BJ (cell line): Measurements from ENCODE around the gene ANGPTL2. TPM values are rescaled to one million over a fixed set of nuclear protein-coding genes. Genes with fewer than 3 reads are reported as not detected.

Experiments
- CTCF ChIA-PET: fragments of 350-600 bp; formaldehyde crosslinking; extraction: SDS; loops from one replicate; lab custom pipeline; 2021; ENCODE audit warnings: antibody characterized with exemption, inconsistent platforms; lab: Yijun Ruan, JAX
- POLR2A ChIA-PET: fragments of 300-600 bp; sonication (Branson Sonifier 250); formaldehyde crosslinking; extraction: SDS; loops from one replicate; lab custom pipeline; 2021; ENCODE audit warnings: antibody characterized with exemption; lab: Charles Lee
- DNase-seq: peaks from one replicate; pipeline ENCODE4 v3.0.0-alpha.2; 2011; ENCODE audit warnings: low read depth
- H3K27me3 ChIP-seq: 2 replicates; pipeline ENCODE4 v1.6.0; 2011; ENCODE audit warnings: low read length; ENCODE audit not compliant: control insufficient read depth, insufficient read depth
- H3K36me3 ChIP-seq: 2 replicates; pipeline ENCODE4 v1.5.1; 2011; ENCODE audit warnings: low read length; ENCODE audit not compliant: control insufficient read depth, insufficient read depth
- H3K4me3 ChIP-seq: 2 replicates; pipeline ENCODE4 v1.5.1; 2011; ENCODE audit warnings: low read depth, mild to moderate bottlenecking, control low read depth, low read length
- polyA plus RNA-seq: library from polyadenylated mRNA; depleted of rRNA; stranded (reverse); fragments of >200 nt; gene quantifications from 2 replicates; pipeline ENCODE4 v1.2.3, GENCODE V29; 2011
- TF ChIP-seq, protein P1 (sequence below): IDR thresholded peaks from 2 replicates; pipeline ENCODE4 v1.5.1; 2011; ENCODE audit warnings: low read depth, mild to moderate bottlenecking, control low read depth, inconsistent platforms, low read length, moderate library complexity; ENCODE audit not compliant: insufficient read depth

The ANGPTL2 gene
- polyA plus RNA-seq, 1 experiment: 47.0 TPM

DNA sequence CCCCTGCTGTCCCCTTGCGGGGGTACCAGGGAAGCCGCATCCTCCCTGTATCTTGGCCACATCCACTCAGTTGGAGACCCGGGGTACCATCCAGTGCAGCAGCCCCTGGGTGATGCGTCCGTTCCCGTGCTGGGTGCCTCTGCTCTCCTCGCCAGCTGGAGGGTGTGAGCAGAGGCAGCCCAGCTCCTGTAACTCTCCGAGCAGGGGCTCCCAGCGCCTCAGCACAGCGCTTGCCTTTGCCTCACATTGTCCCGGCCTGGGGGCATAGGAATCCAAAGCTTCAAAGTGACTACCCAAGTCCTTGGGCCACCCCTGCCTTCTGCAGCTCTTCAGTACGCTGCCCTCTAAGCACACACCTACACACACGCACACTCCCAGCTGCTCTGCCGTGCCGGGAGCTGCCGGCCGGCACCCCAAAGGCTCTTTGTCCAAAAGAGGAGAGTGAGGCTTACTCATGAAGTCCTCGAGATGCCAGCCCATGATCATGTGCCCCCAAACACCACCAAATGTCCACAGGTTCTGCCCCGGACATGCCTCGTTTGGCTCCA is 733 bp downstream of the ANGPTL2 start:
- ChIA-PET POLR2A (interaction anchor here (0.6 to 1.3 kb wide), 2 partner anchors 46 to 64 kb away, joined by 3 to 4 read pairs; no protein-coding TSS in a partner anchor), CTCF (interaction anchor here (0.9 to 3.4 kb wide), 9 partner anchors 9 to 181 kb away, joined by 3 to 14 read pairs (median 6); no protein-coding TSS in a partner anchor)
- Histone ChIP-seq H3K4me3 (peak overlapping the region; percentile 56), H3K36me3 (no peaks in the 10 kb centered on the region), H3K27me3 (no peaks in the 10 kb centered on the region)
- no peak for DNase-seq
- TF ChIP-seq, protein P1, sequence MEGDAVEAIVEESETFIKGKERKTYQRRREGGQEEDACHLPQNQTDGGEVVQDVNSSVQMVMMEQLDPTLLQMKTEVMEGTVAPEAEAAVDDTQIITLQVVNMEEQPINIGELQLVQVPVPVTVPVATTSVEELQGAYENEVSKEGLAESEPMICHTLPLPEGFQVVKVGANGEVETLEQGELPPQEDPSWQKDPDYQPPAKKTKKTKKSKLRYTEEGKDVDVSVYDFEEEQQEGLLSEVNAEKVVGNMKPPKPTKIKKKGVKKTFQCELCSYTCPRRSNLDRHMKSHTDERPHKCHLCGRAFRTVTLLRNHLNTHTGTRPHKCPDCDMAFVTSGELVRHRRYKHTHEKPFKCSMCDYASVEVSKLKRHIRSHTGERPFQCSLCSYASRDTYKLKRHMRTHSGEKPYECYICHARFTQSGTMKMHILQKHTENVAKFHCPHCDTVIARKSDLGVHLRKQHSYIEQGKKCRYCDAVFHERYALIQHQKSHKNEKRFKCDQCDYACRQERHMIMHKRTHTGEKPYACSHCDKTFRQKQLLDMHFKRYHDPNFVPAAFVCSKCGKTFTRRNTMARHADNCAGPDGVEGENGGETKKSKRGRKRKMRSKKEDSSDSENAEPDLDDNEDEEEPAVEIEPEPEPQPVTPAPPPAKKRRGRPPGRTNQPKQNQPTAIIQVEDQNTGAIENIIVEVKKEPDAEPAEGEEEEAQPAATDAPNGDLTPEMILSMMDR: no peak

DNA sequence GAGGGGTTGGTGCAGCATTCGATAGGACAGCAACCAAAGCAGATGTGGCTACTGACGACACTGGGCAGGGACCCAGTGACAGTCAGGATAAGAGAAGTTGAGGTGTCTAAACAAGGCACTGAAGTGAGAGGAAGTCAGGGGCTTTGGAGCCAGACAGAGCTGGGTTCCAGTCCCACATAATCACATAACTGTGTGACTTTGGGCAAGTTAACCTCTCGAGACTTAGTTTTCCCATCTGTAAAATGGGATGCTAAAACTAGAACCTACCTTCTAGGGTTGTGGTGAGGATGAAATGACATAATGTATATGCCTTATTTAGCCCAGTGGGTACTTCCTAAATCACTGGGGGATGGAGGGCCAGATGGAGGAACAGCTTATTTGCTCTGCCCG is 3.1 kb downstream of the ANGPTL2 start:
- POLR2A ChIA-PET: no interaction called here
- Histone ChIP-seq H3K4me3 (no peak overlapping the region), H3K27me3 (no peaks in the 10 kb centered on the region), H3K36me3 (no peaks in the 10 kb centered on the region)
- DNase-seq: no peak
- CTCF ChIA-PET: interaction anchor here (0.9 to 1.7 kb wide), 3 partner anchors 76 to 154 kb away, joined by 3 to 4 read pairs (median 3); no protein-coding TSS in a partner anchor
- TF ChIP-seq, protein P1: no peak

DNA sequence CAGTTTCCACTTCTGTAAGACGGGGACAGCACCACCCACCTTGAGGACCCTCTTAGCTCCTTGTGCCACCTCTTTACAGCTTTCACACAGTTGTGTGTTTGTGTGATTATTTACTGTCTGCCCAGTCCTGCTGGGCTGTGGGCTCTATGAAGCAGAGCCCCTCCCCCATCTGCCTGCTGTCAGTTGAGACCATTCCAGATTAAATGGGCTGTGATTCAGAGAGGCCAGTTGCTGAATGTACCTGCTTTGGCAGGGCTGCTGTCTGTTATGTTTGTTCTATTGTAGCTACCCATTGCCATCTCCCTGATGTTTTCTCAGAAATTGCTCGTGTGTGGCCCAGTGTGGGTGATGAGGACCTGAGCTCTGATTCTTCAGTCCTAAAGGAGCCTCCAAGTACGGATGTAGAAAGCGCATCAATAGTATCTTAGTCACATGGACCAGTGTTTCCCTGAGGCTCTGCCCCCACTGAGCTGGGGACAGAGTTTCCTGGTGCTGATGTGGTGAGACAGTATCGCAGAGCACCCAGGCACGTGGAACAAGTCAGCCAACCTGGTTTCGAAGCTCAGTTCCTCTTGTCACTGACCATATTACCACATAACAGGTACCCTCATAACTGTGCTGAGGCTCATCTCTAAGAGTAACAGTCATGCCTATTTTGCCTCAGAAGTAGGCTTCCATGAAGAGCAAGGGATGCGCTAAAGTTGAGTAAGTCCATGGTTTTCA is 3.7 kb downstream of the ANGPTL2 start:
- Histone ChIP-seq H3K4me3 (no peak overlapping the region), H3K27me3 (no peaks in the 10 kb centered on the region), H3K36me3 (no peaks in the 10 kb centered on the region)
- TF ChIP-seq, protein P1: no peak
- POLR2A ChIA-PET: no interaction called here
- no peak for DNase-seq
- CTCF ChIA-PET: interaction anchor here (1.0 to 1.7 kb wide), 3 partner anchors 77 to 154 kb away, joined by 3 to 4 read pairs (median 3); no protein-coding TSS in a partner anchor

DNA sequence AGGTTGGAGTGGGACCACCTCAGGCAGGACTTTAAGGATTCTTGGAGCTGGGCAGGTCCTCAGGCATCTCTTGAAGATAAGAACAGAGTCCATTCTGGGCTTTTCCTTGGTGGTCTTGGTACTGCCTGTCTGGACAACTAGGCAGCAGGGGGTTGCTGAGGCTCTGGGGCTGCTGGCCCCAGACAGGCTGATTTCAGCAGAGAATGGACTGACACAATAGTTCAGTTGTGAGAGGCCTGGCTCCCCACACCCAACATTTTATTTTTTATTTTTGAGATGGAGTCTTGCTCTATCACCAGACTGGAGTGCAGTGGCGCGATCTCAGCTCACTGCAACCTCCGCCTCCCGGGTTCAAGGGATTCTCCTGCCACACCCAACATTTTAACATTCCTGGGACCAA is 4.6 kb downstream of the ANGPTL2 start:
- POLR2A ChIA-PET: no interaction called here
- CTCF ChIA-PET: interaction anchor here (1.0 kb wide), 1 partner anchor 153 kb away, joined by 3 read pairs; no protein-coding TSS in a partner anchor

DNA sequence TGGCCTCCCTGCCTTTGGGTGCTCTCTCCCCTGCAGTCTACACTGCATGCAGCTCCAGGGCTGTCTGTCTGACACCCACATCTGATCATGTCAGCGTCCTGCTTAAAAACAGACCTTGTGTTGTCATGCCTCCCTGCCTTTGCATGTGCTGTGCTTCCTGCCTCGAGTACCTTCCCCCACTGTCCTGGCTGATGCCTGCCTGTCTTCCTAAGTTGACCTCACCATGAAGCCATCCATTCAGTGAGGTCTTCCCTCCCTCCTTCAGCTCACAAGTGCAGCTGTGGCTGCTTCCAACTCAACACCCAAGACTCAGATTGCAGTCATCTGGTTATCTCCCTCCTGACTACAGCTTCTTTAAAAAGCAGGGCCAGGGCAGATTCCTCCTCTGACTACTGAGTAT is 5.5 kb downstream of the ANGPTL2 start:
- peaks cover 2% of the 10 kb centered on the region; the same call in 1 of the 2 replicates for H3K36me3 ChIP-seq
- H3K4me3 ChIP-seq: no peak overlapping the region
- no peak for DNase-seq
- TF ChIP-seq, protein P1: no peak
- ChIA-PET POLR2A (no interaction called here), CTCF (interaction anchor here (0.6 kb wide), 1 partner anchor 99 kb away, joined by 3 read pairs; no protein-coding TSS in a partner anchor)
- no peaks in the 10 kb centered on the region for H3K27me3 ChIP-seq

More for the DNA sequence above, 4.6 kb downstream of the ANGPTL2 start:
- no peak for DNase-seq
- Histone ChIP-seq H3K4me3 (no peak overlapping the region), H3K27me3 (no peaks in the 10 kb centered on the region), H3K36me3 (no peaks in the 10 kb centered on the region)
- TF ChIP-seq, protein P1: no peak
